ENCODE measurements around the gene CCR4. TPM values are rescaled to one million over a fixed set of nuclear protein-coding genes. Genes with fewer than 3 reads are reported as not detected.
"Not testable (repeated sequence)": the region's sequence is repeated elsewhere in the genome, so short reads cannot be mapped to it uniquely, and the experiment has no call there.

The CCR4 gene
- total RNA-seq, 1 donor from 2014 or later: 241 TPM

- DNase-seq (ENCODE audit: low spot score); H3K9me3 Mint-ChIP-seq; H3K4me1 Mint-ChIP-seq (ENCODE audit: low read depth); H3K27me3 Mint-ChIP-seq (ENCODE audit: low read depth); H3K27ac Mint-ChIP-seq; intact Hi-C loops (cut with micrococcal nuclease); H3K4me3 Mint-ChIP-seq (ENCODE audit: low read depth); H3K36me3 Mint-ChIP-seq (ENCODE audit: low read depth): not testable (repeated sequence)
Observed at GRCh38 chr3:32939531-32940284, 11.7 kb upstream of the CCR4 start.

GRCh38 chr3:32940726-32941125 lies 10.7 kb upstream of the CCR4 start:
- intact Hi-C loops (cut with micrococcal nuclease): no loop called here
- Mint-ChIP-seq H3K27me3 (ENCODE audit: low read depth) (peaks cover 8% of the 10 kb centered on the region), H3K36me3 (ENCODE audit: low read depth) (no peaks in the 10 kb centered on the region), H3K4me1 (ENCODE audit: low read depth) (no peaks in the 10 kb centered on the region), H3K9me3 (no peaks in the 10 kb centered on the region), H3K4me3 (ENCODE audit: low read depth) (no peak overlapping the region), H3K27ac (no peak overlapping the region)
- no peak for DNase-seq (ENCODE audit: low spot score)

- H3K27ac Mint-ChIP-seq: no peak overlapping the region
- DNase-seq (ENCODE audit: low spot score): no peak
- H3K36me3 Mint-ChIP-seq (ENCODE audit: low read depth): no peaks in the 10 kb centered on the region
- H3K27me3 Mint-ChIP-seq (ENCODE audit: low read depth): no peaks in the 10 kb centered on the region
- intact Hi-C loops (cut with micrococcal nuclease): loop anchor here (5.0 kb wide), 1 partner anchor 187 kb away; no protein-coding TSS in a partner anchor
- no peak overlapping the region for H3K4me3 Mint-ChIP-seq (ENCODE audit: low read depth)
- H3K9me3 Mint-ChIP-seq: no peaks in the 10 kb centered on the region
- peaks cover 26% of the 10 kb centered on the region for H3K4me1 Mint-ChIP-seq (ENCODE audit: low read depth)
Observed at GRCh38 chr3:32945136-32945535, 6.3 kb upstream of the CCR4 start.

DNA sequence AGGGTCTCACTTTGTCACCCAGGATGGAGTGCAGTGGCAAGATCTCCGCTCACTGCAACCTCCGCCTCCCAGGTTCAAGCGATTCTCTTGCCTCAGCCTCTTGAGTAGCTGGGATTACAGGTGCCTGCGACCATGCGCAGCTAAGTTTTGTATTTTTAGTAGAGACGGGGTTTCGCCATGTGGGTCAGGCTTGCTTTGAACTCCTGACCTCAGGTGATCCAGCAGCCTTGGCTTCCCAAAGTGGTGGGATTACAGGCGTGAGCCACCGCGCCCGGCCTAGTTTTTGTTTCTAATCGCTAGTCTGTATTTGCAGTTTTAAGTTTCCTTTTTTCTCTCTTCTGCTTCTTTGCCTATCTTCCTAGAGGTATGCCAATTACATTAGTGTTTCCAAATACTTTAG lies 5.8 kb upstream of the CCR4 start:
- H3K4me3 Mint-ChIP-seq (ENCODE audit: low read depth); H3K36me3 Mint-ChIP-seq (ENCODE audit: low read depth); H3K27me3 Mint-ChIP-seq (ENCODE audit: low read depth); H3K27ac Mint-ChIP-seq; H3K9me3 Mint-ChIP-seq: not testable (repeated sequence)
- peak; percentile 33 for DNase-seq (ENCODE audit: low spot score)
- peaks cover 31% of the 10 kb centered on the region for H3K4me1 Mint-ChIP-seq (ENCODE audit: low read depth)
- intact Hi-C loops (cut with micrococcal nuclease): loop anchor here (5.0 kb wide), 1 partner anchor 187 kb away; no protein-coding TSS in a partner anchor

GRCh38 chr3:32946973-32947788 lies 4.3 kb upstream of the CCR4 start:
- no peaks in the 10 kb centered on the region for H3K27me3 Mint-ChIP-seq (ENCODE audit: low read depth)
- no peak overlapping the region for H3K4me3 Mint-ChIP-seq (ENCODE audit: low read depth)
- no peak for DNase-seq (ENCODE audit: low spot score)
- peaks cover 40% of the 10 kb centered on the region for H3K4me1 Mint-ChIP-seq (ENCODE audit: low read depth)
- H3K27ac Mint-ChIP-seq: no peak overlapping the region
- peaks cover 9% of the 10 kb centered on the region for H3K36me3 Mint-ChIP-seq (ENCODE audit: low read depth)
- intact Hi-C loops (cut with micrococcal nuclease): loop anchor here (1.0 to 5.0 kb wide), 5 partner anchors 14 to 425 kb away; no protein-coding TSS in a partner anchor
- H3K9me3 Mint-ChIP-seq: no peaks in the 10 kb centered on the region

DNA sequence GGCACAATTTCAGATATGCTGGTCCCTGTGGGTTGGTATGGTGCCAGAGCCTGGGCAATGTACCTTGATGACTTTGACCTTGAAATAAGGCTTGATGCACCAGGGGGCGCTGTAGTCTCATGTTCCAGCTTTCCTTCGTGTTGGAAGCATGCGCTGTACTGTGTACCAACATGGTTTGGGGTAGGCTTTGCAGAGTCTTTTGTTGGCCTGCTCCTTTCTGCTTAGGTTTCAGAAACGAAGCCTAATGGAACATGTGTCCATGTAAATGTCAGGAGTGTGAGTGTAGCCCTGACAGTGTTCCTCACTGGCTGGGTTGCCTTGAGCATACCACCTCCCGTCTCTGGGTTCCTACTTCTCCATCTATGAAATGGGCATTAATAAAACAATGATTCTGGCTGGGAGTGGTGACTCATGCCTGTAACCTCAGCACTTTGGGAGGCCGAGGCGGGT lies 3.6 kb upstream of the CCR4 start:
- intact Hi-C loops (cut with micrococcal nuclease): loop anchor here (1.0 to 5.0 kb wide), 5 partner anchors 13 to 424 kb away; no protein-coding TSS in a partner anchor
- H3K9me3 Mint-ChIP-seq: no peaks in the 10 kb centered on the region
- peak overlapping the region; percentile 53 for H3K27ac Mint-ChIP-seq
- H3K27me3 Mint-ChIP-seq (ENCODE audit: low read depth): no peaks in the 10 kb centered on the region
- H3K4me1 Mint-ChIP-seq (ENCODE audit: low read depth): peaks cover 40% of the 10 kb centered on the region
- peaks cover 15% of the 10 kb centered on the region for H3K36me3 Mint-ChIP-seq (ENCODE audit: low read depth)
- no peak overlapping the region for H3K4me3 Mint-ChIP-seq (ENCODE audit: low read depth)
- peak; percentile 83 for DNase-seq (ENCODE audit: low spot score)

- H3K4me1 Mint-ChIP-seq (ENCODE audit: low read depth): peaks cover 46% of the 10 kb centered on the region
Observed at GRCh38 chr3:32948625-32949445, 2.6 kb upstream of the CCR4 start.

DNA sequence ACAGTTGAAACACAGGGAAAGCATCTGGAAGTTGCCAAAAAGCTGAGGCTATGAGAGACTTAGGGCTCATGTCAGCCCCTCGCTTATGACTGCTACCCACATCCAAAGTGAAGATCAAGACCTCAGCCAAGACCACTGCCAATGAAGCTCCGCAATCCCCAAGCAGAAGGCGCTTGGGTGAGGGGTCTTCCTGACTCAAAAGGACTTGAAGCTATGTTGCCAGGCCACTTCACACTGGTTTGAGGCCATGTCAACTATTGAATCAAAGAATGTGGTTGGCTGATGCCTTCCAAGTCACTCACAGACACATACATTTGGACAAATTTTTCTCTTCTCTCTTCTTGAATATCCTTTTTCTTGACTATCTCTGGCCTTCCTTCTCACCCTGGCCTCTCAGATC lies 928 bp upstream of the CCR4 start:
- intact Hi-C loops (cut with micrococcal nuclease): loop anchor here (2.0 kb wide), 3 partner anchors 42 to 490 kb away; partner anchors contain the start of gene UBP1
- Mint-ChIP-seq H3K4me3 (ENCODE audit: low read depth) (peak overlapping the region; percentile 52), H3K27me3 (ENCODE audit: low read depth) (no peaks in the 10 kb centered on the region), H3K36me3 (ENCODE audit: low read depth) (peaks cover 40% of the 10 kb centered on the region), H3K27ac (peak overlapping the region; percentile 93), H3K4me1 (ENCODE audit: low read depth) (peaks cover 58% of the 10 kb centered on the region), H3K9me3 (no peaks in the 10 kb centered on the region)
- DNase-seq (ENCODE audit: low spot score): no peak

More at GRCh38 chr3:32948625-32949445, 2.6 kb upstream of the CCR4 start:
- Mint-ChIP-seq H3K27me3 (ENCODE audit: low read depth) (no peaks in the 10 kb centered on the region), H3K9me3 (no peaks in the 10 kb centered on the region), H3K36me3 (ENCODE audit: low read depth) (peaks cover 26% of the 10 kb centered on the region), H3K27ac (peak overlapping the region; percentile 50), H3K4me3 (ENCODE audit: low read depth) (no peak overlapping the region)
- intact Hi-C loops (cut with micrococcal nuclease): loop anchor here (5.0 kb wide), 1 partner anchor 183 kb away; no protein-coding TSS in a partner anchor
- DNase-seq (ENCODE audit: low spot score): no peak

DNA sequence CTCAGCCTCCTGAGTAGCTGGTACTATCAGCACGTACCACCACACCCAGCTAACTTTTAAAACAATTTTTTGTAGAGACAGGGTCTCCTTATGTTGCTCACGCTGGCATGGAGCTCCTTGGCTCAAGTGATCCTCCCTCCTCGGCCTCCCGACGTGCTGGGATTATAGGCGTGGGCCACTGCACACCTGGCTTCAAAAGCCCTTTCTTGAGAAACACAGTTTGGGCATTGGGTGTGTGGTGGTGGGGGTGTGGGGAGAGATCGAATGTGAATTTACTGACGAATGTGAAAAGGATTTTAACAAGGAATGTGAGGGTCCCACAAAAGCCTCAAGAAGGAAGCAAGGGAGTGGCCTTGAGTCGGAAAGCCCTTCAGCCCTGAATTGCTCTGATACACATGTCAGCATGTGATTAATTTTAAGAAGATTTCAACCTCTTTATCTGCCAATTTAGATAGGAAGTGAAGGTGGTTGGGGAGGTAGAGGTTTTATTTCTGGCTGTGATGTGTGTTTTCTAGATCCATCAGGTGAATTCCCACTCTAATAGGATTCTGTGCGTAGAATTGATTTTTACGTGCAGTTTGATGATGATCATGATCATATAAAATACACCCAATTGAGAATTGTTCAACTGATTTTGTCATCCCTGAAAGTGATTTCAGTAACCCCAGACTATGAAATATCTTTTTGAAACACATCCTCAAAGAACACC lies 1.1 kb downstream of the CCR4 start:
- intact Hi-C loops (cut with micrococcal nuclease): no loop called here

GRCh38 chr3:32954506-32954905 lies 3.1 kb downstream of the CCR4 start:
- H3K36me3 Mint-ChIP-seq (ENCODE audit: low read depth): peaks cover 73% of the 10 kb centered on the region
- peak overlapping the region; percentile 94 for H3K4me3 Mint-ChIP-seq (ENCODE audit: low read depth)
- no peaks in the 10 kb centered on the region for H3K9me3 Mint-ChIP-seq
- intact Hi-C loops (cut with micrococcal nuclease): no loop called here
- peaks cover 56% of the 10 kb centered on the region for H3K4me1 Mint-ChIP-seq (ENCODE audit: low read depth)
- H3K27me3 Mint-ChIP-seq (ENCODE audit: low read depth): no peaks in the 10 kb centered on the region
- peak overlapping the region; percentile 93 for H3K27ac Mint-ChIP-seq
- no peak for DNase-seq (ENCODE audit: low spot score)

More for the DNA sequence above, 1.1 kb downstream of the CCR4 start:
- no peak for DNase-seq (ENCODE audit: low spot score)
- Mint-ChIP-seq H3K27me3 (ENCODE audit: low read depth) (no peaks in the 10 kb centered on the region), H3K36me3 (ENCODE audit: low read depth) (peaks cover 56% of the 10 kb centered on the region), H3K27ac (peak overlapping the region; percentile 93), H3K4me3 (ENCODE audit: low read depth) (peak overlapping the region; percentile 94), H3K9me3 (no peaks in the 10 kb centered on the region), H3K4me1 (ENCODE audit: low read depth) (peaks cover 58% of the 10 kb centered on the region)

GRCh38 chr3:32956750-32957570 lies 5.5 kb downstream of the CCR4 start:
- Mint-ChIP-seq H3K9me3 (no peaks in the 10 kb centered on the region), H3K27ac (peak overlapping the region; percentile 81), H3K4me3 (ENCODE audit: low read depth) (peak overlapping the region; percentile 77), H3K27me3 (ENCODE audit: low read depth) (no peaks in the 10 kb centered on the region), H3K4me1 (ENCODE audit: low read depth) (peaks cover 63% of the 10 kb centered on the region), H3K36me3 (ENCODE audit: low read depth) (peaks cover 81% of the 10 kb centered on the region)
- intact Hi-C loops (cut with micrococcal nuclease): no loop called here
- DNase-seq (ENCODE audit: low spot score): no peak
